ENCODE measurements around the gene PRR29.

DNA sequence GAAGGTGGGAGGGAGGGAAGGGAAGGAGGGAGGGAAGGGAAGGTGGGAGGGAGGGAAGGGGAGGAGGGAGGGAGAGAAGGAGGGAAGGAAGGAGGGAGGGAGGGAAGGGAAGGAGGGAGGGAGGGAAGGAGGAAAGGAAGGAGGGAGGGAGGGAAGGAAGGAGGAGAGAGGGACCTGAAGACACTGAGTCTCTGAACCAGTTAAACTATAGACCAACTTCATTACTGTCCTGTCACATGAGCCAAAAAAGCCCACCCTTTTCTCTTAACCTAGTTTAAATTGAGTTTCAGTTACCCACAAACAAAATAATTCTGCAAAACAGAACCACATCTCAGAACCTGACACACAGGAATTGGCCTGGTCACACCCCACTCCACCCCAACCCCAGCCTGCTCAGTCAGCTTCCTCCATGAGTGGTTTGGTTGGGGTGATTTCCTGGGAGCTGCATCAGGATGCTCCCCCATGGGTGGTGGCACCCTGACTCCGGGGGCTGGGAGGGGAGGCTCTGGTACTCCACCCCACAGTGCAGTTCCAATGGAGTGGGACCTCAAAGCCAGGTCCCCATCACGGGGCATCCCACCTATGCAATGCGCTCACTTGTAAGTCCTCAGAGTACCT, 4.7 kb upstream of the PRR29 start:
- TF ChIP-seq, protein P1, sequence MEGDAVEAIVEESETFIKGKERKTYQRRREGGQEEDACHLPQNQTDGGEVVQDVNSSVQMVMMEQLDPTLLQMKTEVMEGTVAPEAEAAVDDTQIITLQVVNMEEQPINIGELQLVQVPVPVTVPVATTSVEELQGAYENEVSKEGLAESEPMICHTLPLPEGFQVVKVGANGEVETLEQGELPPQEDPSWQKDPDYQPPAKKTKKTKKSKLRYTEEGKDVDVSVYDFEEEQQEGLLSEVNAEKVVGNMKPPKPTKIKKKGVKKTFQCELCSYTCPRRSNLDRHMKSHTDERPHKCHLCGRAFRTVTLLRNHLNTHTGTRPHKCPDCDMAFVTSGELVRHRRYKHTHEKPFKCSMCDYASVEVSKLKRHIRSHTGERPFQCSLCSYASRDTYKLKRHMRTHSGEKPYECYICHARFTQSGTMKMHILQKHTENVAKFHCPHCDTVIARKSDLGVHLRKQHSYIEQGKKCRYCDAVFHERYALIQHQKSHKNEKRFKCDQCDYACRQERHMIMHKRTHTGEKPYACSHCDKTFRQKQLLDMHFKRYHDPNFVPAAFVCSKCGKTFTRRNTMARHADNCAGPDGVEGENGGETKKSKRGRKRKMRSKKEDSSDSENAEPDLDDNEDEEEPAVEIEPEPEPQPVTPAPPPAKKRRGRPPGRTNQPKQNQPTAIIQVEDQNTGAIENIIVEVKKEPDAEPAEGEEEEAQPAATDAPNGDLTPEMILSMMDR (IDR thresholded peaks at IDR 0.05; ENCODE audit: extremely low read depth in 1 of 2, insufficient read depth in 1 of 2, low read depth in 1 of 2, low read length in 2 of 2): no peak
- no peak for TF ChIP-seq POLR2AphosphoS5 (IDR thresholded peaks at IDR 0.05; ENCODE audit: insufficient read depth, low read depth, low read length)
- no peak for TF ChIP-seq GATA2 (IDR thresholded peaks at IDR 0.05; ENCODE audit: insufficient read depth, insufficient read length, low read depth, low read length)
- TF ChIP-seq POLR2A (IDR thresholded peaks at IDR 0.05; ENCODE audit: low read depth, low read length): no peak
